Stomach (tissue), 4 donors: Measurements from ENCODE around the gene TMEM143.

Experiments
- CTCF ChIP-seq, 7 experiments: fragments of 450-650 bp in 4 of 7; fragments of 200-600 bp in 3 of 7; sonication (generic) in 3 of 7; IDR thresholded peaks; one replicate each; pipeline ENCODE4 v1.5.1; 2016 to 2019; ENCODE audit warnings: antibody characterized with exemption in 7 of 7, control low read depth in 2 of 7, mild to moderate bottlenecking in 1 of 7
- EP300 ChIP-seq: sonication (generic); formaldehyde crosslinking; IDR thresholded peaks from one replicate; pipeline ENCODE4 v1.6.1; 2017; ENCODE audit warnings: antibody characterized with exemption
- POLR2A ChIP-seq, 4 donors: fragments of 450-650 bp; IDR thresholded peaks; one replicate each; pipeline ENCODE4 v1.6.1; 2016; ENCODE audit warnings: antibody characterized with exemption in 4 of 4, control low read depth in 2 of 4, mild to moderate bottlenecking in 1 of 4, moderate library complexity in 1 of 4
- POLR2AphosphoS5 ChIP-seq, 3 donors: sonication (generic); formaldehyde crosslinking; IDR thresholded peaks; one replicate each; pipeline ENCODE4 v1.6.1; 2016; ENCODE audit warnings: antibody characterized with exemption in 3 of 3

DNA sequence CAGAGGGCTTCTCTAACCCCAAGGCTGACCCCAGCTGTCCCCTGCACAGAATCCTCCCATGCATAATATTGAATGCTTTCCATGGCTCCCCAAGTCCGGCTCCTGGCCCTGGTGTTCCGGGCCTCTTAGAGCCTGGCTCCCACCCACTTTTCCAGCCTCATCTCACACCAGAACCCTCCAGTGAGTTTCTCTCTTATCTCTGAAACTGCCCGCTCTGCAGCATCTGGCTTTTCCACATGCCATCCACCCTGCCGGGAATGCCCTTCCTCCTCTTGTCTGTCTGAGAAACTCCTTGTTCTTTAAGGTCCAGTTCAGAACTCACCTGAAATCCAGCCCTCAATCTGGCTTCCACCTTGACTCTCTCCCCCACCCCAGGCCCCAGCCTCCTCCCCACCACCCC, 7.2 kb upstream of the TMEM143 start:
- no peak for TF ChIP-seq CTCF (IDR thresholded peaks at IDR 0.05)
- no peak for TF ChIP-seq POLR2A (IDR thresholded peaks at IDR 0.05)
- TF ChIP-seq EP300, result no peak
- no peak for TF ChIP-seq POLR2AphosphoS5 (IDR thresholded peaks at IDR 0.05)
